ENCODE measurements around the gene BANF2. TPM values are rescaled to one million over a fixed set of nuclear protein-coding genes. Genes with fewer than 3 reads are reported as not detected.

BANF2 gene
- total and polyA plus RNA-seq, 2 of the 13 experiments (the other 11 are each of a cell fraction or from before 2014, with no cell fraction given) = 0.35 TPM; not detected in 1

GRCh38 chr20:17747431-17747846 lies 47.7 kb downstream of the BANF2 start (continued):
- TF ChIP-seq RERE (CRISPR knock-in tag; IDR thresholded peaks at IDR 0.05; ENCODE audit: low read depth) = no peak
- TF ChIP-seq CHCHD3 (CRISPR knock-in tag; IDR thresholded peaks at IDR 0.05) = no peak
- TF ChIP-seq NFKBIZ (CRISPR knock-in tag; IDR thresholded peaks at IDR 0.05) = no peak
- no peak for TF ChIP-seq ZNF350 (CRISPR knock-in tag; IDR thresholded peaks at IDR 0.05; ENCODE audit: borderline replicate concordance, low read depth)
- TF ChIP-seq ARID3A (IDR thresholded peaks at IDR 0.05; ENCODE audit: low read depth, low read length) = no peak
- TF ChIP-seq ZNF232 (CRISPR knock-in tag; IDR thresholded peaks at IDR 0.05; ENCODE audit: borderline replicate concordance) = no peak
- TF ChIP-seq MAFF (IDR thresholded peaks at IDR 0.05; ENCODE audit: low read depth, low read length) = 0 out of 2 replicates have a peak, but pooled peaks have one; percentile 2
- TF ChIP-seq ZBTB1 (CRISPR knock-in tag; IDR thresholded peaks at IDR 0.05; ENCODE audit: borderline replicate concordance) = no peak
- no peak for TF ChIP-seq GLI4 (CRISPR knock-in tag; IDR thresholded peaks at IDR 0.05; ENCODE audit: borderline replicate concordance)
- TF ChIP-seq MYNN (CRISPR knock-in tag; IDR thresholded peaks at IDR 0.05; ENCODE audit: low read depth) = no peak
- TF ChIP-seq U2AF1 (optimal IDR thresholded peaks at IDR 0.05; ENCODE audit: low read depth, low read length) = no peak
- TF ChIP-seq ETV5 (CRISPR knock-in tag; IDR thresholded peaks at IDR 0.05; ENCODE audit: borderline replicate concordance) = no peak
- no peak for TF ChIP-seq THRA (CRISPR knock-in tag; IDR thresholded peaks at IDR 0.05; ENCODE audit: borderline replicate concordance)
- TF ChIP-seq FOXM1 (CRISPR knock-in tag; IDR thresholded peaks at IDR 0.05) = no peak
- no peak for TF ChIP-seq ZBTB7A (CRISPR knock-in tag; IDR thresholded peaks at IDR 0.05)
- no peak for TF ChIP-seq MNT (IDR thresholded peaks at IDR 0.05)
- peak; percentile 78 for TF ChIP-seq ZNF605 (CRISPR knock-in tag; IDR thresholded peaks at IDR 0.05)
- peak; percentile 82 for TF ChIP-seq FOSL2 (CRISPR knock-in tag; IDR thresholded peaks at IDR 0.05)
- no peak for TF ChIP-seq SSRP1 (CRISPR knock-in tag; IDR thresholded peaks at IDR 0.05)
- no peak for TF ChIP-seq ZNF143 (CRISPR knock-in tag; IDR thresholded peaks at IDR 0.05)
- no peak for TF ChIP-seq KLF15 (CRISPR knock-in tag; IDR thresholded peaks at IDR 0.05; ENCODE audit: borderline replicate concordance)
- TF ChIP-seq NFATC3 (CRISPR knock-in tag; IDR thresholded peaks at IDR 0.05) = no peak

All from HepG2 (cell line).